Thyroid gland (tissue), 4 donors: Measurements from ENCODE around the gene TECPR2.

ENCODE experiments used
- CTCF ChIP-seq, 6 experiments: fragments of 200-600 bp in 3 of 6; fragments of 450-650 bp in 3 of 6; sonication (generic) in 3 of 6; IDR thresholded peaks; one replicate each; pipeline ENCODE4 v1.5.1; 2016 to 2019; ENCODE audit warnings: antibody characterized with exemption in 6 of 6, mild to moderate bottlenecking in 2 of 6, inconsistent platforms in 1 of 6, moderate library complexity in 1 of 6
- POLR2A ChIP-seq, 2 donors: fragments of 450-650 bp; IDR thresholded peaks; one replicate each; pipeline ENCODE4 v1.6.1; 2017; ENCODE audit warnings: antibody characterized with exemption in 2 of 2, mild to moderate bottlenecking in 2 of 2, moderate library complexity in 1 of 2

DNA sequence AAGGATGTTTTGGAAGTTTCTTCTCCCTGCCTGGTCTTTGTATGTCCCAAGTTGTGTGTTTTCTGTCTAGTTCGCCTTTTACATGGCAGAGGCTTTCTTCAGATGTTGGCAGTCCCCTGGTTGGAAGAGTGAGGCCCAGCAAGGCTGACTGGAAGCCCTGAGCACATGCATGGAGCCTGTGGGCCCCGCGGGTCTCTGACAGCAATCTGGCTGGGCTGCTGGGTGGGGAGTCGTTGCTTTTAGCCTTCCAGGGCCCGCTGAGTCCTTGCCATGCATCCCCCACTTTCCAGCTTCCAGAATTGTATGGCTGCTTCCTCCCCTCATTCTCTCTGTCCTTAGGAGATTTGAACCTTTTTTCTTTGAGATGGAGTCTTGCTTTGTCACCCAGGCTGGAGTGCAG, 121.6 kb downstream of the TECPR2 start:
- TF ChIP-seq CTCF (IDR thresholded peaks at IDR 0.05) = no peak
- no peak for TF ChIP-seq POLR2A (IDR thresholded peaks at IDR 0.05)
